MCF 10A (cell line): Measurements from ENCODE around the gene EIF2S1. TPM values are rescaled to one million over a fixed set of nuclear protein-coding genes. Genes with fewer than 3 reads are reported as not detected.
"Not testable (repeated sequence)": the region's sequence is repeated elsewhere in the genome, so short reads cannot be mapped to it uniquely, and the experiment has no call there.

Experiments used
- BruUV-seq: library from RNA; stranded (reverse); fragments of 400-500 nt; replicated peaks from 2 replicates; lab custom pipeline; 2021; lab: Mats Ljungman, UMichigan
- CTCF ChIA-PET: fragments of 300-600 bp; sonication (Branson Sonifier 250); formaldehyde crosslinking; extraction: SDS; loops from one replicate; lab custom pipeline; 2021; ENCODE audit warnings: antibody characterized with exemption, inconsistent platforms; lab: Yijun Ruan, JAX
- POLR2A ChIA-PET: fragments of 300-600, 350-650 bp; sonication (Branson Sonifier 250); formaldehyde crosslinking; extraction: SDS; loops from one replicate; lab custom pipeline; 2020; ENCODE audit warnings: antibody characterized with exemption, inconsistent platforms; lab: Yijun Ruan, JAX
- DNase-seq: peaks from one replicate; pipeline ENCODE4 v3.0.0-alpha.2; 2018; ENCODE audit not compliant: unreplicated experiment
- H3K27ac Mint-ChIP-seq: one replicate; pipeline ENCODE4 v1.8.0; 2022; ENCODE audit warnings: mild to moderate bottlenecking, low read depth, mixed read lengths; ENCODE audit not compliant: unreplicated experiment
- H3K27me3 Mint-ChIP-seq: one replicate; pipeline ENCODE4 v1.8.0; 2022; ENCODE audit warnings: mixed read lengths; ENCODE audit not compliant: insufficient read depth, unreplicated experiment
- H3K36me3 Mint-ChIP-seq: one replicate; pipeline ENCODE4 v1.8.0; 2022; ENCODE audit warnings: mild to moderate bottlenecking, moderate library complexity, mixed read lengths; ENCODE audit not compliant: insufficient read depth, unreplicated experiment
- H3K4me1 Mint-ChIP-seq: one replicate; pipeline ENCODE4 v1.8.0; 2022; ENCODE audit warnings: mixed read lengths; ENCODE audit not compliant: insufficient read depth, unreplicated experiment
- H3K4me3 Mint-ChIP-seq: one replicate; pipeline ENCODE4 v1.8.0; 2022; ENCODE audit warnings: mild to moderate bottlenecking, moderate library complexity, mixed read lengths; ENCODE audit not compliant: unreplicated experiment
- H3K9me3 Mint-ChIP-seq: one replicate; pipeline ENCODE4 v1.8.0; 2022; ENCODE audit warnings: mixed read lengths; ENCODE audit not compliant: unreplicated experiment
- intact Hi-C: fragments of 100-400 bp; cut with micrococcal nuclease; formaldehyde crosslinking; loops from 2 replicates; pipeline ENCODE4 v1.14.1; 2022
- total RNA-seq: library from RNA; stranded (reverse); gene quantifications from 2 replicates; pipeline ENCODE4 v1.2.3, GENCODE V29; 2022
- TF ChIP-seq, protein P1 (sequence below): fragments of 200-600 bp; IDR thresholded peaks from one replicate; pipeline ENCODE4 v1.8.0; 2022; ENCODE audit warnings: antibody characterized with exemption, mild to moderate bottlenecking; ENCODE audit not compliant: unreplicated experiment

EIF2S1 gene
- total RNA-seq, 1 experiment from 2014 or later = 338 TPM

- Mint-ChIP-seq H3K36me3 (no peaks in the 10 kb centered on the region), H3K4me1 (peaks cover 34% of the 10 kb centered on the region), H3K27me3 (no peaks in the 10 kb centered on the region), H3K4me3 (no peak overlapping the region), H3K9me3 (no peaks in the 10 kb centered on the region), H3K27ac (no peak overlapping the region)
- CTCF ChIA-PET = interaction anchor here (0.5 to 3.4 kb wide), 8 partner anchors 10 to 185 kb away, joined by 3 to 19 read pairs (median 6); no protein-coding TSS in a partner anchor
- no TSS peak for BruUV-seq
- POLR2A ChIA-PET = interaction anchor here (0.6 to 1.6 kb wide), 3 partner anchors 54 to 167 kb away, joined by 3 to 4 read pairs (median 3); partner anchors contain the start of genes ATP6V1D and EIF2S1
- peak; percentile 85 for DNase-seq
- TF ChIP-seq, protein P1, sequence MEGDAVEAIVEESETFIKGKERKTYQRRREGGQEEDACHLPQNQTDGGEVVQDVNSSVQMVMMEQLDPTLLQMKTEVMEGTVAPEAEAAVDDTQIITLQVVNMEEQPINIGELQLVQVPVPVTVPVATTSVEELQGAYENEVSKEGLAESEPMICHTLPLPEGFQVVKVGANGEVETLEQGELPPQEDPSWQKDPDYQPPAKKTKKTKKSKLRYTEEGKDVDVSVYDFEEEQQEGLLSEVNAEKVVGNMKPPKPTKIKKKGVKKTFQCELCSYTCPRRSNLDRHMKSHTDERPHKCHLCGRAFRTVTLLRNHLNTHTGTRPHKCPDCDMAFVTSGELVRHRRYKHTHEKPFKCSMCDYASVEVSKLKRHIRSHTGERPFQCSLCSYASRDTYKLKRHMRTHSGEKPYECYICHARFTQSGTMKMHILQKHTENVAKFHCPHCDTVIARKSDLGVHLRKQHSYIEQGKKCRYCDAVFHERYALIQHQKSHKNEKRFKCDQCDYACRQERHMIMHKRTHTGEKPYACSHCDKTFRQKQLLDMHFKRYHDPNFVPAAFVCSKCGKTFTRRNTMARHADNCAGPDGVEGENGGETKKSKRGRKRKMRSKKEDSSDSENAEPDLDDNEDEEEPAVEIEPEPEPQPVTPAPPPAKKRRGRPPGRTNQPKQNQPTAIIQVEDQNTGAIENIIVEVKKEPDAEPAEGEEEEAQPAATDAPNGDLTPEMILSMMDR = no peak
- intact Hi-C loops = no loop called here
Observed at GRCh38 chr14:67413806-67414769, 54.0 kb downstream of the EIF2S1 start.

DNA sequence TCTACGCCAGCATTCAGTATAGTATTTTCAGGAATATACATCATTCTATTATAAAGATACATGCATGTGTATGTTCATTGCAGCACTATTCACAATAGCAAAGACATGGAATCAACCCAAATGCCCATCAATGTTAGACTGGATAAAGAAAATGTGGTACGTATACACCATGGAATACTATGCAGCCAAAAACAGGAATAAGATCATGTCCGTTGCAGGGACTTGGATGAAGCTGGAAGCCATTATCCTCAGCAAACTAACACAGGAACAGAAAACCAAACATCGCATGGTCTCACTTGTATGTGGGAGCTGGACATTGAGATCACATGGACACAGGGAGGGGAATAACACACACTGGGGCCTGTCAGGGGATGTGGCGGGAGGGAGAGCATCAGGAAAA, 55.5 kb downstream of the EIF2S1 start:
- BruUV-seq, H3K9me3 Mint-ChIP-seq, H3K4me3 Mint-ChIP-seq, H3K27me3 Mint-ChIP-seq, DNase-seq, H3K36me3 Mint-ChIP-seq, intact Hi-C loops, H3K27ac Mint-ChIP-seq: not testable (repeated sequence)
- ChIA-PET POLR2A (interaction anchor here (0.6 to 0.9 kb wide), 2 partner anchors 17 to 29 kb away, joined by 3 read pairs; no protein-coding TSS in a partner anchor), CTCF (interaction anchor here (1.9 to 3.4 kb wide), 3 partner anchors 11 to 156 kb away, joined by 8 to 19 read pairs (median 15); no protein-coding TSS in a partner anchor)
- peaks cover 21% of the 10 kb centered on the region for H3K4me1 Mint-ChIP-seq

DNA sequence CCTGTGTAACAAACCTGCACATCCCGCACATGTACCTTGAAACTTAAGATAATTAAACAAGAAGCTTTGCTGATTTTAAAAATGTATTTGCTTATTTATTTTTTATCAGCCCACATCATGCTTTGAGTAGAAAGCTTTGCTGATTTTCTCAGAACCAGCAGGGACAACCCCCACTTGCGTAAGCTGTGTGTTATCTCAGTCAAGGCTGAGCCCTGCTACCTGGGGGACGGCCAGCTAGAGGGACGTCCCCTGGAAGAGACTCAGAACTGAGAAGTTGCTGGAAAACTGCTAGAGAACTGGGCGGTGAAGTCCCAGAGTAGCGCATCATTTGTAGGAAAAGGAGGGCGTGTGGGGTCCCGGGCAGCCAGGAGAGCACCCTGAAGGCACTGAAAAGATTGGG, 56.0 kb downstream of the EIF2S1 start:
- TF ChIP-seq, protein P1 = no peak
- H3K4me1 Mint-ChIP-seq = peaks cover 18% of the 10 kb centered on the region
- POLR2A ChIA-PET = interaction anchor here (0.6 to 0.9 kb wide), 2 partner anchors 16 to 30 kb away, joined by 3 read pairs; no protein-coding TSS in a partner anchor
- intact Hi-C loops = no loop called here
- H3K27ac Mint-ChIP-seq = no peak overlapping the region
- no peak overlapping the region for H3K4me3 Mint-ChIP-seq
- no TSS peak for BruUV-seq
- no peaks in the 10 kb centered on the region for H3K9me3 Mint-ChIP-seq
- H3K27me3 Mint-ChIP-seq = no peaks in the 10 kb centered on the region
- no peaks in the 10 kb centered on the region for H3K36me3 Mint-ChIP-seq
- no peak for DNase-seq
- CTCF ChIA-PET = interaction anchor here (0.7 to 3.4 kb wide), 5 partner anchors 11 to 155 kb away, joined by 3 to 19 read pairs (median 5); partner anchors contain the start of genes ATP6V1D and EIF2S1

DNA sequence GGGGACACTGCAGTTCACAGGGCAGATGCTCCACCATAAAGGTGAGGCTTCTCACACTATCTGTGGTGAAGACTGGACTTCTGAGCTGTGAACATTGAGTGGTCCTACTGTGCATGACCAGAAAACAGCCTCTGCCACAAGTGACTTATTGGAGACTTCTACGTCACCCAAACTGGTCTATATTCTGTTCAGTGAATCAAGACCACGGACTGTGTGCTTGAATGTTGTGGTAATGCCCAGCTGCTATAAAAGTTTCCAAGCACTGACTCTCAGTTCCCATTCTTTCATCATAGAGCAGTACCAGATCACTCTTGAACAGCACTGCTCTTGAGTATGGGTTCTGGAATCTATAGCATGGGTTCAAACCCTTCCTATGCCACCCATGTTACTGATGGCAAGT, 56.7 kb downstream of the EIF2S1 start:
- no TSS peak for BruUV-seq
- intact Hi-C loops = no loop called here
- TF ChIP-seq, protein P1 = no peak

More for the DNA sequence above, 56.7 kb downstream of the EIF2S1 start:
- ChIA-PET POLR2A (no interaction called here), CTCF (interaction anchor here (0.7 to 3.4 kb wide), 5 partner anchors 10 to 203 kb away, joined by 3 to 19 read pairs (median 5); partner anchors contain the start of genes ATP6V1D and EIF2S1)
- no peak overlapping the region for H3K27ac Mint-ChIP-seq
- no peak overlapping the region for H3K4me3 Mint-ChIP-seq
- H3K27me3 Mint-ChIP-seq = no peaks in the 10 kb centered on the region
- no peak for DNase-seq
- H3K4me1 Mint-ChIP-seq = peaks cover 18% of the 10 kb centered on the region
- no peaks in the 10 kb centered on the region for H3K9me3 Mint-ChIP-seq
- no peaks in the 10 kb centered on the region for H3K36me3 Mint-ChIP-seq
